ENCODE data around the gene ZNF850.

The ZNF850 gene

DNA sequence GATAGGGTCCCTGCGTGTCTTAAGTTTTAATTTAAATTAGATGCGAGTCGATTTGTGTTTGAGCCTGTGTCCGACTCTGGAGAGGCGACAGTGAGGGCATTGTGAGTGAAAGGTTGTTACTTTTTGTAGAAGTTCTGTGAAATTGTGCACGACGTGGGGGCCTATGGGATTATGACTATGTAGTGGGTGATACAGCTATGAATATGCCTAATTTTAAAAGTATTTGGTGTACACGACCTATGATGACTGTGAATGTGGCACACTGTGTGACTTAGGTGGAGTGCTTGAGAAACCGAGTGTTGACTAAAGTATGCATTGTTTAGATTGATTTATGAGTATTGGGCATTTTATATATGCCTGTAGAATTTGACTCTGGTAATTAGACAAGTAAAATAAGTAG, 84.5 kb downstream of the ZNF850 start:
- no peak for DNase-seq

- DNase-seq: peak; percentile 95
Observed at GRCh38 chr19:36687214-36688056, 85.2 kb downstream of the ZNF850 start, which contains the start of gene ZNF567. Gene ZNF567, plus strand, starts transcription at chr19:36687612. Its CDS starts 7,256 bp downstream, at chr19:36694868.

DNA sequence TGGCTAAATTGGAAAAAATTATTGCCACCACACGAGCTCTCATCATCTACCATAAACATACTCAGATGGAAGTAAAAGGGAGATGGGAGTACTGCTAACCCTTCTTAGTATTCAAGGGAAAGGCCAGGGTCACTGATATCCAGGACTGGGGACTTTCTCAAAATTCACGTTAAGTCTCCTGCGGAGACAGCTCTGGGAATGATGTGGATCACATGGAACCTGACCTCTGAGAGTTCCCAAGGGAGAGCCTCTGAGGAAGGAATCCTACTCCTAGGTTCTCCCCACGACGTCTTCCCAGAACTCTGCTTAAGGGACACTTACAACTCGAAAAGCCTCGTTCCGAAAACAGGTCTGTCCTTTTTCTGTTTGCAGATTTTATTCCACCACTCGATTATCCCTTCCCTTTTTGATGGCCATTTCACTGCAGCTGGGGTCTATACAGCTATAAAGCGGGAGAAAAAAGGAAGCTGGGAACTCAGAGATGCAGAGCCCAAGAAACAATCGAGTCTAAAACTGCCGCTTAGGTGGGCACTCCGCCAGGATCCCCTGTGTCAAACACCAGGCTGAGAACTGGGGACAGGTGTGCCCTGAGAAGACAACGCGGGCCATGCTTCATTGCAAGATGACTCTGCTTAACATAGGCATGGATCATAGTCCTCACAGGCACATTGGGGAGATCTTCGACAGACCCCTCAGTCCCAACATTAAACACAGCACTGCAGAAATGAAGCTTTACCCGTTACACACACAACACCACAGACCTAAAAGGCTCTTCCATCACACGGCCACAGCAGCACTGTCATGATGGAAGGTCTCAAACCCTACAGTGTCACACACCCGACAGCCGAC, 86.0 kb downstream of the ZNF850 start:
- no peak for DNase-seq

DNA sequence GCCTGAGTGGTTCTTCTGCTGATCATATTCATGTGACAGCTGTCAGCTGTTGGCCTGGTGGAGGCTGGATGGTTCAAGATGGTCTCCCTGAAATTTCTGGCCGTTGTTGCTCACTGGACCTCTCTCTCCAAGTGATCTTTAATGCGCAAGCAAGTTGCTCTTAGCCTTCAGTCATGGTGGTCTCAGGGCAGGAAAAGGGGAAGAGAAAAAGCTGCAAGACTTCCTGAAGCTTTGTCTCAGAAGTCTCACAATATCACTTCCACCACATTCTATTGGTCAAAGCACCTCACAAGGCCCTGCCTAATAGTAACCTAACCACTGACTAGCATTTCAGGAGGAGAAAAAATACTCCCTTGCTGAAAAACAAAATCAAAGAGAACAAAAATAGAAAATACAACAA, 86.8 kb downstream of the ZNF850 start:
- DNase-seq: no peak

GRCh38 chr19:36679455-36679854, 93.2 kb downstream of the ZNF850 start:
- no peak for DNase-seq

DNA sequence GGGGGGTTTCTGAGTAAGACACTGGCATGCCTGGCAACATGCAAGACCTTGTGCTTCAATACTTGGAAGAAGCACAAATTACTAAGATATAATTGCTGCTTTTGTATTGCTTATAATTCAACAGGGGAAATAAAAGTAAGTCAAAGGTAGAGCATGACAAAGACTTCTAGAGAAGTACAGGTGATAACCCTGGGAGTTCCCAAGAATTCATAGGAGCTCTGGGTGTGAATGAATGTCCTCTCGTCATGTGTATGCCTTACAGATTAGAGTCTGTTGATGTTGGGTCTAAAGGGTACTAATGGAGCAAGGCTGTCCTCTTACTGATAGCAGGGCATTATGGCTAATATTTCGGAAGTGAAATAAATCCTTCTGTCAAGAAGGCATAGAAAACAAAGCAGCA, 98.4 kb downstream of the ZNF850 start:
- no peak for DNase-seq

GRCh38 chr19:36672368-36672767, 100.2 kb downstream of the ZNF850 start:
- no peak for DNase-seq

GRCh38 chr19:36668646-36669045, 104.0 kb downstream of the ZNF850 start:
- no peak for DNase-seq

- DNase-seq: no peak
Observed at GRCh38 chr19:36665832-36666231, 106.8 kb downstream of the ZNF850 start.

Data from fibroblast of skin of scalp (primary cell).